SH-SY5Y (cell line): ENCODE data around the gene MDM2.

Source experiments
- GATA2 ChIP-seq: IDR thresholded peaks from 2 replicates; pipeline ENCODE4 v1.6.1; 2011; ENCODE audit warnings: mild to moderate bottlenecking, low read depth, low read length
- GATA3 ChIP-seq: IDR thresholded peaks from 2 replicates; pipeline ENCODE4 v1.6.1; 2011; ENCODE audit warnings: low read depth, mild to moderate bottlenecking, low read length, moderate library complexity

- no peak for TF ChIP-seq GATA3
- TF ChIP-seq GATA2, result no peak
Observed at GRCh38 chr12:68866950-68867349, 59.0 kb downstream of the MDM2 start.
